K562 (cell line): ENCODE results near the gene DCLK2. TPM values are rescaled to one million over a fixed set of nuclear protein-coding genes. Genes with fewer than 3 reads are reported as not detected.

Experiments
- ATAC-seq: fragments of 200-7000 bp; cut with Tn5 transposase; 3 replicates; pipeline ENCODE4 v1.9.1; 2020; ENCODE audit warnings: moderate library complexity
- BruUV-seq: library from RNA; stranded (reverse); fragments of 400-500 nt; replicated peaks from 2 replicates; lab custom pipeline; 2021; lab: Mats Ljungman, UMichigan
- CTCF ChIA-PET: fragments of 300-600 bp; formaldehyde crosslinking; extraction: SDS; loops from one replicate; lab custom pipeline; 2021; ENCODE audit warnings: low intra/inter-chr PET ratio; lab: Yijun Ruan, JAX
- POLR2A ChIA-PET: fragments of 300-600, 350-650 bp; sonication (Branson Sonifier 250); formaldehyde crosslinking; extraction: SDS; loops from one replicate; lab custom pipeline; 2021; ENCODE audit warnings: antibody characterized with exemption, inconsistent platforms; lab: Yijun Ruan, JAX
- DNase-seq, 4 experiments: peaks; one replicate each; pipeline versions ENCODE4 v3.0.0 to v3.0.0-alpha.2; 2011 to 2018; ENCODE audit warnings: low spot score in 3 of 4, mixed read lengths in 3 of 4; ENCODE audit errors: extremely low read depth in 1 of 4
- FAIRE-seq: peaks from 2 replicates; lab custom pipeline; 2011; peaks lifted over from hg19 to GRCh38; lab: Jason Lieb, UNC
- H2AFZ ChIP-seq: 2 replicates; pipeline ENCODE4 v1.6.0; 2011; ENCODE audit warnings: low read depth, low read length, control low read depth, inconsistent platforms
- H3K27ac ChIP-seq: fragments of 200-600 bp; 3 replicates; pipeline ENCODE4 v1.8.0; 2011; ENCODE audit warnings: low read depth, mild to moderate bottlenecking, control low read depth, inconsistent platforms, low read length, moderate library complexity, mixed read lengths; ENCODE audit errors: extremely low read depth
- H3K27me3 ChIP-seq, 2 experiments: fragments of 300-600 bp in 1 of 2; 2 replicates in 1 of 2; 3 replicates in 1 of 2; pipeline versions ENCODE4 v1.6.0 to v1.8.0; 2011; ENCODE audit warnings: inconsistent platforms in 2 of 2, low read length in 2 of 2, mild to moderate bottlenecking in 1 of 2, mixed read lengths in 1 of 2, moderate library complexity in 1 of 2; ENCODE audit not compliant: control insufficient read depth in 2 of 2, insufficient read depth in 2 of 2
- H3K36me3 ChIP-seq: fragments of 300-600 bp; 3 replicates; pipeline ENCODE4 v1.8.0; 2011; ENCODE audit warnings: mild to moderate bottlenecking, low read length, inconsistent platforms; ENCODE audit not compliant: control insufficient read depth, insufficient read depth
- H3K4me1 ChIP-seq, 2 experiments: fragments of 200-600 bp in 1 of 2; replicated peaks in 1 of 2; 2 replicates in 1 of 2; 3 replicates in 1 of 2; pipeline versions ENCODE4 v1.5.1 to v1.8.0; 2011; ENCODE audit warnings: inconsistent platforms in 2 of 2, low read length in 2 of 2, mild to moderate bottlenecking in 1 of 2, mixed read lengths in 1 of 2, moderate library complexity in 1 of 2; ENCODE audit not compliant: control insufficient read depth in 2 of 2, insufficient read depth in 2 of 2
- H3K4me2 ChIP-seq: 2 replicates; pipeline ENCODE4 v1.6.1; 2011; ENCODE audit warnings: low read length, control low read depth, inconsistent platforms, mixed read lengths; ENCODE audit not compliant: insufficient read depth
- H3K4me3 ChIP-seq: fragments of 200-600 bp; sonication (generic), shearing (Covaris generic); 2 replicates; pipeline ENCODE4 v1.5.1; 2016; ENCODE audit warnings: control low read depth, inconsistent platforms
- H3K79me2 ChIP-seq: fragments of 200-600 bp; 3 replicates; pipeline ENCODE4 v1.8.0; 2011; ENCODE audit warnings: low read length, inconsistent platforms; ENCODE audit not compliant: control insufficient read depth, insufficient read depth
- H3K9ac ChIP-seq, 2 experiments: 2 replicates each; pipeline versions ENCODE4 v1.6.0 to v1.6.1; 2011; ENCODE audit warnings: low read depth in 2 of 2, low read length in 2 of 2, control low read depth in 1 of 2, inconsistent platforms in 1 of 2, mild to moderate bottlenecking in 1 of 2, mixed read lengths in 1 of 2; ENCODE audit not compliant: insufficient read depth in 1 of 2
- H3K9me1 ChIP-seq: one replicate; pipeline ENCODE4 v1.6.0; 2011; ENCODE audit warnings: inconsistent platforms, mild to moderate bottlenecking, low read length, moderate library complexity; ENCODE audit not compliant: control insufficient read depth, insufficient read depth
- H3K9me3 ChIP-seq: replicated peaks from 2 replicates; pipeline ENCODE4 v1.5.1; 2011; ENCODE audit warnings: low read depth, low read length, inconsistent platforms; ENCODE audit not compliant: control insufficient read depth, insufficient read depth
- H4K20me1 ChIP-seq: replicated peaks from 2 replicates; pipeline ENCODE4 v1.6.1; 2011; ENCODE audit warnings: low read length, inconsistent platforms, mixed read lengths; ENCODE audit not compliant: control insufficient read depth, insufficient read depth
- CBX5 ChIP-seq: IDR thresholded peaks from 2 replicates; pipeline ENCODE4 v1.6.1; 2014; ENCODE audit warnings: low read depth, borderline replicate concordance
- CREB5 ChIP-seq: fragments of 250-450 bp; sonication (Bioruptor Pico); IDR thresholded peaks from 2 replicates; pipeline ENCODE4 v1.5.0; 2020; ENCODE audit warnings: mild to moderate bottlenecking
- E2F1 ChIP-seq: sonication (generic); formaldehyde crosslinking; IDR thresholded peaks from 2 replicates; pipeline ENCODE4 v1.8.1; 2023; ENCODE audit warnings: mild to moderate bottlenecking, missing genetic modification reagents, moderate library complexity
- TEAD1 ChIP-seq, 2 experiments: fragments of 450-650 bp in 1 of 2; sonication (generic) in 1 of 2; formaldehyde crosslinking; IDR thresholded peaks; 2 replicates each; pipeline versions ENCODE4 v1.4.0 to v1.8.0; 2020 to 2022; ENCODE audit warnings: mild to moderate bottlenecking in 2 of 2, missing genetic modification reagents in 1 of 2
- ZNF23 ChIP-seq: fragments of 250-450 bp; sonication (Bioruptor Pico); IDR thresholded peaks from 2 replicates; pipeline ENCODE4 v1.4.0; 2020; ENCODE audit warnings: mild to moderate bottlenecking
- ZNF717 ChIP-seq: fragments of 250-450 bp; sonication (Bioruptor Pico); IDR thresholded peaks from 2 replicates; pipeline ENCODE4 v1.5.0; 2021
- WGBS: fragments of 100-300 bp; shearing (Covaris generic); methylation state at CpG from one replicate; pipeline ENCODE4 v1.1.6; 2016; ENCODE audit warnings: low coverage, mixed read lengths; ENCODE audit not compliant: insufficient coverage; ENCODE audit errors: missing lambda C conversion rate; 5-methylcytosine and 5-hydroxymethylcytosine counted together
- in situ Hi-C: fragments of 300-500 bp; cut with MboI; formaldehyde crosslinking; loops from 4 replicates; pipeline ENCODE4 v1.15.0; 2018; ENCODE audit warnings: inconsistent platforms, mixed read lengths
- intact Hi-C: fragments of 100-400 bp; cut with micrococcal nuclease; formaldehyde crosslinking; loops from 2 replicates; pipeline ENCODE4 v1.14.2; 2022
- polyA plus RNA-seq, 8 experiments: library from polyadenylated mRNA; depleted of rRNA in 4 of 8; stranded (reverse) in 5 of 8; unstranded in 3 of 8; fragments of >200 nt; fragmentation: Nextera tagmentation in 2 of 8; fragmentation: Illumina TruSeq in 1 of 8; extraction: Ambion mirVana in 2 of 8; extraction: Trizol in 1 of 8; gene quantifications; 2 replicates each; pipeline versions ENCODE4 v1.2.1 to v1.2.3, GENCODE V29; 2011 to 2014; ENCODE audit warnings: inconsistent platforms in 1 of 8, missing spikeins in 1 of 8
- total RNA-seq, 7 experiments: library from RNA; depleted of rRNA in 6 of 7; stranded (reverse); fragments of >200 nt in 6 of 7; fragmentation: Illumina TruSeq in 2 of 7; extraction: Trizol in 2 of 7; gene quantifications; 2 replicates each; pipeline versions ENCODE4 v1.2.1 to v1.2.3, GENCODE V29; 2011 to 2021; ENCODE audit warnings: low replicate concordance in 1 of 7
- TF ChIP-seq, protein P1 (sequence below), 2 experiments: IDR thresholded peaks; 2 replicates each; pipeline ENCODE4 v1.6.1; 2011; ENCODE audit warnings: borderline replicate concordance in 1 of 2, control low read depth in 1 of 2, low read depth in 1 of 2, low read length in 1 of 2, mild to moderate bottlenecking in 1 of 2, mixed read lengths in 1 of 2, moderate library complexity in 1 of 2; ENCODE audit not compliant: insufficient read depth in 1 of 2, insufficient read length in 1 of 2, poor library complexity in 1 of 2, severe bottlenecking in 1 of 2; ENCODE audit errors: extremely low read depth in 1 of 2

The DCLK2 gene
- total and polyA plus RNA-seq, 9 of the 15 experiments (the other 6 are each of a cell fraction or from before 2014, with no cell fraction given) = not detected

DNA sequence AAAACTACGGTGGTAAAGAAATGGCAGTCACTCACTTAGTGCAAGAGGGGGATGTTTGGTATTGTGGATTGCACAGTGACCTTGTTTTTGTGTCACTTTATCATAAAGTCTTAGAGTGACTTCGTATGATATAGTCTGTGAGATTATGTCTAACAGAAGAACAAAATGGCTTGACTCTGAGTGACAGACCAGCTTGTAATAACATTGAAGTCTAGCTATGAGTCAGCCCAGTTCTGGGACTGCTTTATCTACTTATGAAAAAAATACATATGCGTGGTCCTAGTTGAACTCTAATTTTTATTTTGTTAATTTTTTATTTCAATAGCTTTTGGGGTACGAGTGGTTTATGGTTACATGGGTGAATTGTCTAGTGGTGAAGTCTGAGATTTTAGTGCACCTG, 20.0 kb downstream of the DCLK2 start:
- H2AFZ ChIP-seq = no peak overlapping the region
- ChIA-PET CTCF (no interaction called here), POLR2A (no interaction called here)
- ATAC-seq (no peak), FAIRE-seq (no peak), DNase-seq (no peak)
- H3K27ac ChIP-seq = no peak overlapping the region
- intact Hi-C loops = no loop called here
- no peaks in the 10 kb centered on the region for H3K36me3 ChIP-seq
- H3K9me1 ChIP-seq = no peaks in the 10 kb centered on the region
- no peak overlapping the region for H3K4me3 ChIP-seq
- no peaks in the 10 kb centered on the region for H4K20me1 ChIP-seq
- H3K27me3 ChIP-seq = no peaks in the 10 kb centered on the region
- H3K4me1 ChIP-seq = no peaks in the 10 kb centered on the region
- no peaks in the 10 kb centered on the region for H3K79me2 ChIP-seq
- no peak overlapping the region for H3K9ac ChIP-seq
- no TSS peak for BruUV-seq
- no peak overlapping the region for H3K4me2 ChIP-seq
- 0% methylated on average over 4 of the region's 4 CpGs for WGBS
- no peak for TF ChIP-seq E2F1
- no peak for TF ChIP-seq ZNF23
- TF ChIP-seq TEAD1 (CRISPR knock-in tag; IDR thresholded peaks at IDR 0.05) = no peak
- TF ChIP-seq, protein P1, sequence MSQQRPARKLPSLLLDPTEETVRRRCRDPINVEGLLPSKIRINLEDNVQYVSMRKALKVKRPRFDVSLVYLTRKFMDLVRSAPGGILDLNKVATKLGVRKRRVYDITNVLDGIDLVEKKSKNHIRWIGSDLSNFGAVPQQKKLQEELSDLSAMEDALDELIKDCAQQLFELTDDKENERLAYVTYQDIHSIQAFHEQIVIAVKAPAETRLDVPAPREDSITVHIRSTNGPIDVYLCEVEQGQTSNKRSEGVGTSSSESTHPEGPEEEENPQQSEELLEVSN (IDR thresholded peaks at IDR 0.05; ENCODE audit: borderline replicate concordance in 1 of 2, extremely low read depth in 1 of 2, insufficient read depth in 1 of 2, insufficient read length in 1 of 2, low read depth in 1 of 2, low read length in 1 of 2, poor library complexity in 1 of 2, severe bottlenecking in 1 of 2) = no peak
- TF ChIP-seq CREB5 (CRISPR knock-in tag) = no peak
- TF ChIP-seq ZNF717 = no peak
- TF ChIP-seq CBX5 = no peak
- no peaks in the 10 kb centered on the region for H3K9me3 ChIP-seq
- in situ Hi-C loops = no loop called here
